Mesenchymal stem cell (in vitro differentiated cells and primary cell): ENCODE data around the gene CD96.
A peak's percentile ranks its signal among the peaks of the same experiment; 100 is the strongest.

Experiments used
- DNase-seq: peaks from one replicate; pipeline ENCODE4 v3.0.0-alpha.2; 2013
- H2AFZ ChIP-seq: one replicate; pipeline ENCODE4 v1.6.1; 2013; ENCODE audit warnings: low read depth, mild to moderate bottlenecking, control low read depth, inconsistent platforms, low read length, moderate library complexity
- H2AK5ac ChIP-seq: 2 replicates; pipeline ENCODE4 v1.6.1; 2013; ENCODE audit warnings: low read length, moderate library complexity, mild to moderate bottlenecking, inconsistent platforms; ENCODE audit not compliant: severe bottlenecking
- H2BK120ac ChIP-seq: one replicate; pipeline ENCODE4 v1.6.1; 2013; ENCODE audit warnings: low read depth, mild to moderate bottlenecking, inconsistent platforms, low read length, moderate library complexity
- H2BK12ac ChIP-seq, 2 experiments: one replicate each; pipeline ENCODE4 v1.6.1; 2013; ENCODE audit warnings: inconsistent platforms in 2 of 2, low read length in 2 of 2, mild to moderate bottlenecking in 2 of 2, moderate library complexity in 2 of 2, control low read depth in 1 of 2
- H2BK15ac ChIP-seq: one replicate; pipeline ENCODE4 v1.6.1; 2013; ENCODE audit warnings: mild to moderate bottlenecking, low read depth, inconsistent platforms; ENCODE audit not compliant: poor library complexity, severe bottlenecking
- H2BK5ac ChIP-seq: 2 replicates; pipeline ENCODE4 v1.6.1; 2013; ENCODE audit warnings: low read depth, mild to moderate bottlenecking, low read length, control low read depth, inconsistent platforms; ENCODE audit not compliant: poor library complexity, severe bottlenecking
- H3K14ac ChIP-seq, 2 experiments: one replicate each; pipeline ENCODE4 v1.6.1; 2013; ENCODE audit warnings: inconsistent platforms in 2 of 2, low read length in 2 of 2, control low read depth in 1 of 2, mild to moderate bottlenecking in 1 of 2, moderate library complexity in 1 of 2
- H3K18ac ChIP-seq, 2 experiments: one replicate each; pipeline ENCODE4 v1.6.1; 2013; ENCODE audit warnings: inconsistent platforms in 2 of 2, low read length in 2 of 2, control low read depth in 1 of 2, low read depth in 1 of 2, mild to moderate bottlenecking in 1 of 2
- H3K23ac ChIP-seq, 2 experiments: one replicate each; pipeline ENCODE4 v1.6.1; 2013; ENCODE audit warnings: inconsistent platforms in 2 of 2, low read length in 2 of 2, mild to moderate bottlenecking in 2 of 2, moderate library complexity in 2 of 2, control low read depth in 1 of 2
- H3K27ac ChIP-seq: 2 replicates; pipeline ENCODE4 v1.5.1; 2013; ENCODE audit warnings: mild to moderate bottlenecking, moderate library complexity, low read length, control low read depth, inconsistent platforms; ENCODE audit not compliant: poor library complexity, severe bottlenecking
- H3K27me3 ChIP-seq, 2 experiments: 2 replicates each; pipeline versions ENCODE4 v1.6.1 to v1.7.0; 2013; ENCODE audit warnings: low read length in 2 of 2, mild to moderate bottlenecking in 2 of 2, moderate library complexity in 2 of 2, control low read depth in 1 of 2, inconsistent platforms in 1 of 2; ENCODE audit not compliant: control insufficient read depth in 1 of 2, insufficient read depth in 1 of 2
- H3K36me3 ChIP-seq, 2 experiments: 2 replicates each; pipeline versions ENCODE4 v1.6.1 to v1.7.0; 2013; ENCODE audit warnings: low read length in 2 of 2, control low read depth in 1 of 2, inconsistent platforms in 1 of 2, low read depth in 1 of 2, mild to moderate bottlenecking in 1 of 2; ENCODE audit not compliant: insufficient read depth in 2 of 2, control insufficient read depth in 1 of 2
- H3K4ac ChIP-seq, 2 experiments: one replicate each; pipeline ENCODE4 v1.6.1; 2013; ENCODE audit warnings: inconsistent platforms in 2 of 2, low read length in 2 of 2, mild to moderate bottlenecking in 2 of 2, moderate library complexity in 2 of 2, control low read depth in 1 of 2, low read depth in 1 of 2
- H3K4me1 ChIP-seq: 2 replicates; pipeline ENCODE4 v1.6.1; 2013; ENCODE audit warnings: low read depth, low read length, control low read depth; ENCODE audit not compliant: control insufficient read depth, insufficient read depth
- H3K4me2 ChIP-seq: 2 replicates; pipeline ENCODE4 v1.6.1; 2013; ENCODE audit warnings: low read length, mild to moderate bottlenecking, inconsistent platforms; ENCODE audit not compliant: poor library complexity, severe bottlenecking
- H3K4me3 ChIP-seq, 2 experiments: 2 replicates each; pipeline versions ENCODE4 v1.5.1 to v1.7.0; 2013; ENCODE audit warnings: low read length in 2 of 2, mild to moderate bottlenecking in 2 of 2, control low read depth in 1 of 2, low read depth in 1 of 2; ENCODE audit not compliant: insufficient read depth in 1 of 2
- H3K79me1 ChIP-seq: replicated peaks from 2 replicates; pipeline ENCODE4 v1.6.1; 2013; ENCODE audit warnings: mild to moderate bottlenecking, control low read depth, low read length, inconsistent platforms; ENCODE audit not compliant: poor library complexity, severe bottlenecking
- H3K9ac ChIP-seq: 2 replicates; pipeline ENCODE4 v1.7.0; 2013; ENCODE audit warnings: mild to moderate bottlenecking, low read length, moderate library complexity
- H3K9me3 ChIP-seq: 2 replicates; pipeline ENCODE4 v1.7.0; 2013; ENCODE audit warnings: mild to moderate bottlenecking, low read length; ENCODE audit not compliant: control insufficient read depth
- H4K8ac ChIP-seq: one replicate; pipeline ENCODE4 v1.6.1; 2013; ENCODE audit warnings: inconsistent platforms, mild to moderate bottlenecking, low read length, moderate library complexity
- H4K91ac ChIP-seq: one replicate; pipeline ENCODE4 v1.6.1; 2013; ENCODE audit warnings: mild to moderate bottlenecking, low read length, inconsistent platforms
- WGBS: methylation state at CpG from one replicate; pipeline ENCODE4 v1.1.7; 2013; ENCODE audit warnings: mixed read lengths; 5-methylcytosine and 5-hydroxymethylcytosine counted together

CD96 gene

DNA sequence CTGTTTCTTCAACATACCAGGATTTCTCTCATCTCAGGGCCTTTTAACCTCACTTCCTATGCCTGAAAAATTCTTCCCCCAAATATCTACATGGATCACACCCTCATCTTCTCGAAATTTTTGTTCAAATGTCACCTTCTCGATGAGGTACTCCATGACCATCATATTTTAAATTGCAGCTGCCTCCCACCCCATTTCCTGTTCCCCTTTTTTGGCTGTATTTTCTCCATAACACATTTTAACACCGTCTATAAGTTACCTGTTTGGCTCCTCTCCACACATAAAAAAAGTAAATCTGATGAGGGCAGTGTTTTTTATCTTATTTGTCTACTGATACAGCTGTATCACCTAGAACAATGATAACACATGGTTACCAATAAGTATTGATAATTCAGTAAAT lies 73.9 kb downstream of the CD96 start:
- Histone ChIP-seq H2BK120ac (no peak overlapping the region), H3K9me3 (no peaks in the 10 kb centered on the region), H2BK15ac (no peak overlapping the region), H3K18ac (no peak overlapping the region), H3K4me2 (no peak overlapping the region), H4K91ac (no peak overlapping the region), H4K8ac (no peak overlapping the region), H2BK12ac (no peak overlapping the region), H3K36me3 (no peaks in the 10 kb centered on the region), H2AFZ (no peak overlapping the region), H2BK5ac (no peak overlapping the region), H3K4ac (no peak overlapping the region), H3K27ac (no peak overlapping the region), H3K4me1 (peaks cover 6% of the 10 kb centered on the region), H3K14ac (no peak overlapping the region), H3K23ac (no peak overlapping the region), H3K79me1 (no peaks in the 10 kb centered on the region), H3K27me3 (peaks cover 0 to 8% of the 10 kb centered on the region in 2 experiments), H3K9ac (no peak overlapping the region), H3K4me3 (no peak overlapping the region), H2AK5ac (no peak overlapping the region)
- 70% methylated on average over 2 of the region's 3 CpGs for WGBS
- DNase-seq = no peak

GRCh38 chr3:111616417-111617105 lies 74.6 kb downstream of the CD96 start:
- no peak overlapping the region for H3K4me3 ChIP-seq

GRCh38 chr3:111617406-111617805 lies 75.4 kb downstream of the CD96 start:
- Histone ChIP-seq H3K79me1 (no peaks in the 10 kb centered on the region), H2AK5ac (no peak overlapping the region)
- WGBS = 96% methylated on average over 3 of the region's 3 CpGs

More at GRCh38 chr3:111616417-111617105, 74.6 kb downstream of the CD96 start:
- H4K91ac ChIP-seq = no peak overlapping the region
- H3K18ac ChIP-seq = peak overlapping the region in 1 of 2 experiments; percentile 56
- peaks cover 6% of the 10 kb centered on the region for H3K4me1 ChIP-seq
- H3K36me3 ChIP-seq = no peaks in the 10 kb centered on the region
- H2BK5ac ChIP-seq = no peak overlapping the region
- no peak overlapping the region for H2BK120ac ChIP-seq
- H3K14ac ChIP-seq = peak overlapping the region in 1 of 2 experiments; percentile 83
- H3K4ac ChIP-seq = no peak overlapping the region
- H2AFZ ChIP-seq = no peak overlapping the region
- 84% methylated on average over 6 of the region's 6 CpGs for WGBS
- H3K9me3 ChIP-seq = no peaks in the 10 kb centered on the region
- H3K79me1 ChIP-seq = no peaks in the 10 kb centered on the region
- no peak overlapping the region for H2AK5ac ChIP-seq
- no peak overlapping the region for H2BK15ac ChIP-seq
- H4K8ac ChIP-seq = no peak overlapping the region
- H3K9ac ChIP-seq = no peak overlapping the region
- H2BK12ac ChIP-seq = peak overlapping the region in 1 of 2 experiments; percentile 71
- H3K23ac ChIP-seq = no peak overlapping the region
- no peak overlapping the region for H3K27ac ChIP-seq
- H3K27me3 ChIP-seq = peaks cover 0 to 5% of the 10 kb centered on the region in 2 experiments
- DNase-seq = no peak
- H3K4me2 ChIP-seq = no peak overlapping the region

GRCh38 chr3:111617912-111618601 lies 76.1 kb downstream of the CD96 start:
- peak overlapping the region in 1 of 2 experiments; percentile 9 for H3K23ac ChIP-seq
- peak overlapping the region in 1 of 2 experiments; percentile 97 for H3K14ac ChIP-seq
- H3K9me3 ChIP-seq = no peaks in the 10 kb centered on the region
- WGBS = 98% methylated on average over 3 of the region's 5 CpGs
- no peak overlapping the region for H2AK5ac ChIP-seq
- peak overlapping the region; percentile 82 for H4K91ac ChIP-seq
- no peak overlapping the region for H3K4me2 ChIP-seq
- H3K36me3 ChIP-seq = no peaks in the 10 kb centered on the region
- H2BK5ac ChIP-seq = no peak overlapping the region
- H3K9ac ChIP-seq = no peak overlapping the region
- peak overlapping the region; percentile 28 to 93 for H2BK12ac ChIP-seq
- peak overlapping the region in 1 of 2 experiments; percentile 37 for H3K4ac ChIP-seq
- no peak for DNase-seq
- peak overlapping the region; percentile 24 for H2BK120ac ChIP-seq
- no peak overlapping the region for H2AFZ ChIP-seq
- H3K18ac ChIP-seq = peak overlapping the region in 1 of 2 experiments; percentile 28
- no peaks in the 10 kb centered on the region for H3K79me1 ChIP-seq
- H4K8ac ChIP-seq = peak overlapping the region; percentile 30
- no peak overlapping the region for H3K4me3 ChIP-seq
- H3K27me3 ChIP-seq = peaks cover 0 to 2% of the 10 kb centered on the region in 2 experiments
- peaks cover 6% of the 10 kb centered on the region for H3K4me1 ChIP-seq
- H2BK15ac ChIP-seq = no peak overlapping the region
- H3K27ac ChIP-seq = no peak overlapping the region

More at GRCh38 chr3:111617406-111617805, 75.4 kb downstream of the CD96 start:
- no peak overlapping the region for H4K91ac ChIP-seq
- no peak overlapping the region for H2AFZ ChIP-seq
- peak overlapping the region in 1 of 2 experiments; percentile 93 for H2BK12ac ChIP-seq
- H4K8ac ChIP-seq = no peak overlapping the region
- H3K4ac ChIP-seq = no peak overlapping the region
- H3K9ac ChIP-seq = no peak overlapping the region
- DNase-seq = no peak
- peaks cover 0 to 2% of the 10 kb centered on the region in 2 experiments for H3K27me3 ChIP-seq
- no peak overlapping the region for H3K27ac ChIP-seq
- H3K14ac ChIP-seq = no peak overlapping the region
- no peak overlapping the region for H3K4me2 ChIP-seq
- peaks cover 6% of the 10 kb centered on the region for H3K4me1 ChIP-seq
- H3K9me3 ChIP-seq = no peaks in the 10 kb centered on the region
- no peak overlapping the region for H2BK15ac ChIP-seq
- no peak overlapping the region for H3K4me3 ChIP-seq
- peak overlapping the region in 1 of 2 experiments; percentile 70 for H3K18ac ChIP-seq
- no peak overlapping the region for H3K23ac ChIP-seq
- no peaks in the 10 kb centered on the region for H3K36me3 ChIP-seq
- peak overlapping the region; percentile 24 for H2BK120ac ChIP-seq
- H2BK5ac ChIP-seq = no peak overlapping the region
